Activated T-helper 2 cell treated with anti-CD3 and anti-CD28 coated beads, Interferon-gamma antibody, Interleukin-2, Interleukin-4, amounts not matched to agents 10 μg/mL and 5 μg/mL and 100 μg/mL, durations not matched to agents 14 hours and 24 hours and 36 hours (primary cell): ENCODE data around the gene FBLN2. TPM values are rescaled to one million over a fixed set of nuclear protein-coding genes. Genes with fewer than 3 reads are reported as not detected.

Experiments
- DNase-seq: peaks from one replicate; pipeline ENCODE4 v3.0.0; 2021; ENCODE audit warnings: low spot score
- H3K27ac Mint-ChIP-seq: one replicate; pipeline ENCODE4 v1.8.0; 2021; ENCODE audit warnings: mixed read lengths
- H3K27me3 Mint-ChIP-seq: one replicate; pipeline ENCODE4 v1.8.0; 2021; ENCODE audit warnings: low read depth, mixed read lengths
- H3K36me3 Mint-ChIP-seq: one replicate; pipeline ENCODE4 v1.8.0; 2021; ENCODE audit warnings: low read depth, mixed read lengths
- H3K4me1 Mint-ChIP-seq: one replicate; pipeline ENCODE4 v1.8.0; 2021; ENCODE audit warnings: low read depth, mixed read lengths
- H3K4me3 Mint-ChIP-seq: one replicate; pipeline ENCODE4 v1.8.0; 2021; ENCODE audit warnings: low read depth, mild to moderate bottlenecking, moderate library complexity, mixed read lengths
- H3K9me3 Mint-ChIP-seq: one replicate; pipeline ENCODE4 v1.8.0; 2021; ENCODE audit warnings: mixed read lengths
- intact Hi-C: fragments of 100-400 bp; cut with micrococcal nuclease; formaldehyde crosslinking; loops from one replicate; pipeline ENCODE4 v1.15.1; 2023
- total RNA-seq: library from RNA; stranded (reverse); gene quantifications from 2 replicates; pipeline ENCODE4 v1.2.3, GENCODE V29; 2022

Gene FBLN2
- total RNA-seq, 1 donor from 2014 or later = not detected

- no peaks in the 10 kb centered on the region for H3K36me3 Mint-ChIP-seq
- intact Hi-C loops = no loop called here
- no peaks in the 10 kb centered on the region for H3K9me3 Mint-ChIP-seq
These were observed 137.6 kb downstream of the FBLN2 start for GRCh38 chr3:13686367-13687160.

GRCh38 chr3:13687517-13687943, 138.6 kb downstream of the FBLN2 start:
- no peaks in the 10 kb centered on the region for H3K9me3 Mint-ChIP-seq
- no peak overlapping the region for H3K4me3 Mint-ChIP-seq
- H3K4me1 Mint-ChIP-seq = no peaks in the 10 kb centered on the region
- intact Hi-C loops = no loop called here
- no peak overlapping the region for H3K27ac Mint-ChIP-seq
- no peak for DNase-seq
- no peaks in the 10 kb centered on the region for H3K36me3 Mint-ChIP-seq
- no peaks in the 10 kb centered on the region for H3K27me3 Mint-ChIP-seq

More at GRCh38 chr3:13686367-13687160, 137.6 kb downstream of the FBLN2 start:
- DNase-seq = no peak
- Mint-ChIP-seq H3K27ac (no peak overlapping the region), H3K27me3 (no peaks in the 10 kb centered on the region), H3K4me3 (no peak overlapping the region), H3K4me1 (no peaks in the 10 kb centered on the region)

Other genes starting within 250 kb of the FBLN2 start
- gene NUP210, start 128.8 kb upstream of the FBLN2 start, total RNA-seq = 143 and 148 TPM in 2 replicates
- gene HDAC11, start 68.8 kb upstream of the FBLN2 start, total RNA-seq = 1.7 and 2.6 TPM in 2 replicates